ENCODE measurements around the gene GLRA3.

GLRA3 gene

GRCh38 chr4:174665799-174666198, 163.2 kb downstream of the GLRA3 start:
- no peak overlapping the region for H3K4me3 ChIP-seq (ENCODE audit: low read depth, low read length)
- TF ChIP-seq CTCF (IDR thresholded peaks at IDR 0.05; ENCODE audit: low read depth, low read length, missing control alignments): no peak
- DNase-seq (ENCODE audit: low read depth): no peak
- in situ Hi-C loops (cut with HindIII; ENCODE audit: low sequenced_read_pairs): no loop called here

- TF ChIP-seq CTCF (IDR thresholded peaks at IDR 0.05; ENCODE audit: low read depth, low read length, missing control alignments): no peak
- peak; percentile 36 for DNase-seq (ENCODE audit: low read depth)
- no peak overlapping the region for H3K4me3 ChIP-seq (ENCODE audit: low read depth, low read length)
- in situ Hi-C loops (cut with HindIII; ENCODE audit: low sequenced_read_pairs): no loop called here
These were observed 165.8 kb downstream of the GLRA3 start for GRCh38 chr4:174663216-174663615.

DNA sequence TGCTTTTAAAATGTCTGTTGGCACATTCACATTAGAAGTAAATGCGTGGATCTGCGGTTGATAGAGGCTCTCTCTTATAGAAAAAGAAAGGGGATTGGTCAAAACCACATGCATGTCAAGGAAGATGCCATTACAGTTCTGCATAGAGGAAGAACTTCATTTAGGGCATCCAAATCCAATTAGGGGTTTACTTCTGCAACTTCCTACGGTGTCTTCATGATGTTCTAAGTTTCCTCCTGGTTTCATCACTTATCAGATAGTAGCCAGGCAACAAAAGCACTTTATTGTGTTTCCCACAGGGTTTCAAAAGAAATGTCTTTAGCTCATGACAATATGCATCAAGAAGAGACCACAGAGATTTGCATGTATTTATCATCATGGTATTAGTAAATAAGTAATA, 170.8 kb downstream of the GLRA3 start:
- DNase-seq (ENCODE audit: low read depth): no peak
- in situ Hi-C loops (cut with HindIII; ENCODE audit: low sequenced_read_pairs): no loop called here
- H3K4me3 ChIP-seq (ENCODE audit: low read depth, low read length): no peak overlapping the region
- no peak for TF ChIP-seq CTCF (IDR thresholded peaks at IDR 0.05; ENCODE audit: low read depth, low read length, missing control alignments)

DNA sequence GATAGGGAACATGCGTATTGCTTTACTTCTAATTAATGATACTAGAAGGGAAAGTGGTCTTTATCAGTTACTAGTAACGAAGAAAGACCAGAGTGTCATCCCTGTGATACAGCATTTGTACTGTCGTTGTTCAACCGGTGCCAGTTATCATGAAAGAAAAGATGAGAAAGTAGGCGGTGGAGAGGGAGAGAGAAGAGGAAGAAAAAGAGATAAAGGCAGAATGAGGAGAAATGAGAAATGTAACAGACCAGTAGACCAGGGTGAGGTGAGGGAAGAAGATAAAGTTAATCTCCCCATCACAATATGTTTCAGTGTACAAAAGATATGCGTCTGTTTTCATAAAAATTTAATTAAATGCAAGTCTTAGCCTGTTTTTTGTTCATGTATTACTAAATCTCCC, 171.6 kb downstream of the GLRA3 start:
- in situ Hi-C loops (cut with HindIII; ENCODE audit: low sequenced_read_pairs): no loop called here
- no peak overlapping the region for H3K4me3 ChIP-seq (ENCODE audit: low read depth, low read length)
- TF ChIP-seq CTCF (IDR thresholded peaks at IDR 0.05; ENCODE audit: low read depth, low read length, missing control alignments): no peak
- no peak for DNase-seq (ENCODE audit: low read depth)

GRCh38 chr4:174654634-174655033, 174.4 kb downstream of the GLRA3 start:
- DNase-seq (ENCODE audit: low read depth): no peak
- no peak for TF ChIP-seq CTCF (IDR thresholded peaks at IDR 0.05; ENCODE audit: low read depth, low read length, missing control alignments)
- in situ Hi-C loops (cut with HindIII; ENCODE audit: low sequenced_read_pairs): no loop called here
- H3K4me3 ChIP-seq (ENCODE audit: low read depth, low read length): no peak overlapping the region

DNA sequence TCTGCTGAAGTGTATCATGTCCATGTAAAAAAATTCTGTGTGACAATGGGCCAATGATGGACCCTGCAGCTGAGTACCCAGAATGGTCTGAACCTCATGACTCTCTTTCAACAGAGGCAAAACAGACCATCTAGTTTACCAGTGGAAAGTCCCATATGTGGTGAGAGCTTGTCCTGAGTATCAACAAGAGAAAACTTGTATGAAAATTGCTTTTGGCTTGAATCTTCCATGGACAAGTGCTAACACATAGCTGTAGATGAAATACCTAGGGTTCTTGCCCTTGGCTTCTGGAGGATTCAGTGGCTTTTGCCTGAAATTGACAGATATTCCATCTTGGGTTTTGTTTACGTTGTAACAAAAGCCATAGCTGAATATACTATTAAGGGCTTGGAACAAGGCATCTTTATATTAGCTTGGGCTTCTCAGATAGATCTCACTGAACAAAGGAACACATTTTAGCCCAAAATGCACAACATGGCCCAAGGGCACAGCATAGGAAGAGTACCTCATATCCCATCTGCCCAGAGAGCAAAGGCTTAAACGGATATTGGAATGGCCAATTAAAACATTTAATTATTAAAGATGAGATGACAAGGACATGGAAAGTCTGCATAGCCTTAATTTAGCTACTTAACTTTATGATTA, 178.2 kb downstream of the GLRA3 start:
- in situ Hi-C loops (cut with HindIII; ENCODE audit: low sequenced_read_pairs): no loop called here
- DNase-seq (ENCODE audit: low read depth): no peak
- TF ChIP-seq CTCF (IDR thresholded peaks at IDR 0.05; ENCODE audit: low read depth, low read length, missing control alignments): no peak
- H3K4me3 ChIP-seq (ENCODE audit: low read depth, low read length): no peak overlapping the region

Measured in astrocyte of the cerebellum (primary cell).